ENCODE measurements around the gene SREBF2.

The SREBF2 gene

DNA sequence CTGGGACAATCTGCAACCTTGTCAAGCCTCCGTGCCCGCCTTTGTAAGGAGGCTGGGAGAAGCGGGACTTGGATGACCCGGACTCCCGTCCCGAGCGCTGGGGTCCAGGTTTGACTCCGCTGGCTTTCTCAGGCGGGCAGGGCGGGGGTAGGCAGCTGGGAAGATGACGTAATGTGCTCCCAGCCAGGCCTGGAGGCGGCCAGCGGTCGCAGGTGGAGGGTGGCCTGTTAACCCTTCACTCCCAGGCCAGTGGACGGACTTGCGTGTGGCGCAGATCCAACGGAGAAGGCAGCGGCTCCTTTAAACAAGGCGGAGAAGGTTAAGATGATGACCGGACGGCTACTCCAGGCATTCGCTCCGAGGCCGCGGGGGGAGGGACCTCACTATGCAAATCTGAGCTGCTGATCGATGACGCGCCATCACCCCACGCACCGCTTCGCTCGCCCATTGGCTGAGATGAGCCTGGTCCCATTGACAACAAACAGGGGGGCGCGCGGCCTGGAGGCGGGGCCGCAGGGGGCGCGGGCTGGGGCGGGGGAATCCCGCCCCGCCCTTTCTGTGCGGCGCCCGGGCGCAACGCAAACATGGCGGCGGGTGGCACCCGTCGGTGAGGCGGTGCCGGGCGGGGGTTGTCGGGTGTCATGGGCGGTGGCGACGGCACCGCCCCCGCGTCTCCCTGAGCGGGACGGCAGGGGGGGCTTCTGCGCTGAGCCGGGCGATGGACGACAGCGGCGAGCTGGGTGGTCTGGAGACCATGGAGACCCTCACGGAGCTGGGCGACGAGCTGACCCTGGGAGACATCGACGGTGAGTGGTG, at the start of gene SREBF2:
SREBF2 (plus strand) TSS at position 553 of the 816 bp plus-strand sequence; CDS start at position 719, 166 bp downstream.
- TF ChIP-seq, protein P1, sequence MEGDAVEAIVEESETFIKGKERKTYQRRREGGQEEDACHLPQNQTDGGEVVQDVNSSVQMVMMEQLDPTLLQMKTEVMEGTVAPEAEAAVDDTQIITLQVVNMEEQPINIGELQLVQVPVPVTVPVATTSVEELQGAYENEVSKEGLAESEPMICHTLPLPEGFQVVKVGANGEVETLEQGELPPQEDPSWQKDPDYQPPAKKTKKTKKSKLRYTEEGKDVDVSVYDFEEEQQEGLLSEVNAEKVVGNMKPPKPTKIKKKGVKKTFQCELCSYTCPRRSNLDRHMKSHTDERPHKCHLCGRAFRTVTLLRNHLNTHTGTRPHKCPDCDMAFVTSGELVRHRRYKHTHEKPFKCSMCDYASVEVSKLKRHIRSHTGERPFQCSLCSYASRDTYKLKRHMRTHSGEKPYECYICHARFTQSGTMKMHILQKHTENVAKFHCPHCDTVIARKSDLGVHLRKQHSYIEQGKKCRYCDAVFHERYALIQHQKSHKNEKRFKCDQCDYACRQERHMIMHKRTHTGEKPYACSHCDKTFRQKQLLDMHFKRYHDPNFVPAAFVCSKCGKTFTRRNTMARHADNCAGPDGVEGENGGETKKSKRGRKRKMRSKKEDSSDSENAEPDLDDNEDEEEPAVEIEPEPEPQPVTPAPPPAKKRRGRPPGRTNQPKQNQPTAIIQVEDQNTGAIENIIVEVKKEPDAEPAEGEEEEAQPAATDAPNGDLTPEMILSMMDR (IDR thresholded peaks at IDR 0.05; ENCODE audit: low read depth, low read length, missing control alignments) = no peak
- in situ Hi-C loops (cut with HindIII; ENCODE audit: low sequenced_read_pairs) = loop anchor here (10.0 kb wide), 1 partner anchor 102 kb away; no protein-coding TSS in a partner anchor
- H3K4me3 ChIP-seq (ENCODE audit: low read depth, low read length) = peak within 1 kb of the TSS; percentile 75
- peak; percentile 99 for DNase-seq (ENCODE audit: low read depth)

- no peak overlapping the region for H3K4me3 ChIP-seq (ENCODE audit: low read depth, low read length)
- TF ChIP-seq, protein P1 (IDR thresholded peaks at IDR 0.05; ENCODE audit: low read depth, low read length, missing control alignments) = no peak
- no peak for DNase-seq (ENCODE audit: low read depth)
- in situ Hi-C loops (cut with HindIII; ENCODE audit: low sequenced_read_pairs) = no loop called here
Measured at GRCh38 chr22:41787331-41787730, 45.6 kb upstream of the SREBF2 start.

DNA sequence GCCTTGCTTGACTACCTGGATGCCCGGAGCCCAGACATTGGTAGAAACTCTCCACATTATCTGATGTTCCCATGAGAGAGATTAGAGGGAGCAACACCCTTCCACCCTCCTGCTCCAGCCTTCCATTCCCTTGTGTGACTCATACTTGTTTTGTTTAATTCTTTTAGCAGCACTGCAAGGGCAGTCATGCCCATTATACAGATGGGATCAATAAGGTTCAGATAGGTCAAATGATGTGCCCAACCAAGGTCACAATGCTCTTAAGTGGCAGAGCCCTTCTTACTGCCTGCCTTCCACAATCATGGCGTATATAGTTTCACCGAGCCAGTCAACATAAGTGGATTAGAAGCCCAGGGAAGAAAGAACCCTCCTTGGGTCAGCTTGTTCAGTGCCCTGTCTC, 39.0 kb upstream of the SREBF2 start:
- TF ChIP-seq, protein P1 (IDR thresholded peaks at IDR 0.05; ENCODE audit: low read depth, low read length, missing control alignments) = no peak
- DNase-seq (ENCODE audit: low read depth) = no peak
- in situ Hi-C loops (cut with HindIII; ENCODE audit: low sequenced_read_pairs) = no loop called here
- H3K4me3 ChIP-seq (ENCODE audit: low read depth, low read length) = no peak overlapping the region

DNA sequence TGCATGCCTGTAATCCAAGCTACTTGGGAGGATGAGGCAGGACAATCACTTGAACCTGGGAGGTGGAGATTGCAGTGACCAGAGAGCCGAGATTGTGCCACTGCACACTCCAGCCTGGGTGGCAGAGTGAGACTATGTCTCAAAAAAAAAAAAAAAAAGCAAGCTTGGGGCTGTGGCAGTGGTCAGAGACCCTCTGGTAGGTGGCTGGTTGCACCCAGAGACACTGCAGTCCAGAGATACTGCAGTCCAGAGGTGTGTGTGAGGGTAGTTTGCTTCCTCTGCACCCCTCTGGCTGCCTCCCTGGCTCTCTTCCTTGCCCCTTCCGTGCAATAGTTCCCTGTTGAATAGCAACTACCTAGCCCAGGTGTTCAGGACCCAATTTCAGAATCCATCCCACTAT, 34.2 kb upstream of the SREBF2 start:
- TF ChIP-seq, protein P1 (IDR thresholded peaks at IDR 0.05; ENCODE audit: low read depth, low read length, missing control alignments) = no peak
- in situ Hi-C loops (cut with HindIII; ENCODE audit: low sequenced_read_pairs) = no loop called here
- no peak overlapping the region for H3K4me3 ChIP-seq (ENCODE audit: low read depth, low read length)
- no peak for DNase-seq (ENCODE audit: low read depth)

DNA sequence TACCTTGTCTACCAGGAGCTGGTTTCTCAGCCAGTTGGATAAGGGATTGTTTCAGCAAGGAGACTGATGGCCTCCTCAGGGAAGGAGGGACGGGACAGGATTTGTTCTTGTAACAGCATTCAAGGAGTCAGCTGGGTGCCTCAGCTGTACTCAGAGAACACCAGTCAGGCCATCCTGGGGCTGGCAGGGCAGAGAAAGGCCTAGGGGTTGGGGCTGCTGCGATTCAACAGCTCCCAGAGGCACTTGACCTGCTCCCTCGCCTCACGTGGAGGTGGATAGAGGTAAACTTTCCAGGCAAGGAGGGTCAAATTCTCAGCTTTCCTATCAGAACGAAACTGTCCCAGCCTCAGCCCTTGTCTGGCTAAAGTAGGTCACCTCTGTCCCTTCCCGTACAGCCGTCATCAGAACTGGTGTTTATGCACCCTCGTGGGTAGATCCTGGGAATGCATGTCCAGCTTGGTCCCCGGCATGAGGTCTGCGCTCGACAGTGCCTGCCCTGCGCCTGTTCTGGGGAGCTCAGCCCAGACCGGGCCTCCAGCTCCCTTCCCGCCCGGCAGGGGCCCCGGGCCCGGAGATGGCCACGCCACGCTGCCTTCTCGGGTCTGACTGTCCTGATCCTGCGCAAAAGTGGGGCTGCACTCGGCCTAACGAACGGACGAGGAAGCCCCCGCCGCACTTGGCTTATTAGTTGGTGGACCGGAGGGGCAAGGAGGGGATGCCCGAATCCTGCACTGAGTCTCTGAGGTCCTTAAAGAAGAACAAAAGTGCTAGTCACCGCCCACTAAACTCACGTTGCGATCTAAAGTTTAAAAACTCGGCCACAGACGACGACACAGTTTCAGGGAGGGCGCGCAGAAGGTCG, 33.2 kb upstream of the SREBF2 start:
- in situ Hi-C loops (cut with HindIII; ENCODE audit: low sequenced_read_pairs) = no loop called here
- H3K4me3 ChIP-seq (ENCODE audit: low read depth, low read length) = peak overlapping the region; percentile 83
- TF ChIP-seq, protein P1 (IDR thresholded peaks at IDR 0.05; ENCODE audit: low read depth, low read length, missing control alignments) = no peak
- peak; percentile 4 for DNase-seq (ENCODE audit: low read depth)

- peak; percentile 20 for DNase-seq (ENCODE audit: low read depth)
- TF ChIP-seq, protein P1 (IDR thresholded peaks at IDR 0.05; ENCODE audit: low read depth, low read length, missing control alignments) = no peak
- in situ Hi-C loops (cut with HindIII; ENCODE audit: low sequenced_read_pairs) = no loop called here
- H3K4me3 ChIP-seq (ENCODE audit: low read depth, low read length) = peak within 1 kb of the TSS; percentile 83
Measured at GRCh38 chr22:41800348-41801146, 32.4 kb upstream of the SREBF2 start, which contains the start of gene CCDC134. CCDC134 (plus strand) TSS chr22:41800679; CDS start chr22:41808891, 8,212 bp downstream.
